GM15510 (cell line): ENCODE results near the gene MPZL3.

Source experiments
- POLR2A ChIP-seq: IDR thresholded peaks from 3 replicates; pipeline ENCODE4 v1.6.1; 2011; ENCODE audit warnings: borderline replicate concordance; ENCODE audit not compliant: insufficient read length; ENCODE audit errors: extremely low read depth

Gene MPZL3

GRCh38 chr11:118277312-118277711 lies 25.1 kb upstream of the MPZL3 start:
- no peak for TF ChIP-seq POLR2A

DNA sequence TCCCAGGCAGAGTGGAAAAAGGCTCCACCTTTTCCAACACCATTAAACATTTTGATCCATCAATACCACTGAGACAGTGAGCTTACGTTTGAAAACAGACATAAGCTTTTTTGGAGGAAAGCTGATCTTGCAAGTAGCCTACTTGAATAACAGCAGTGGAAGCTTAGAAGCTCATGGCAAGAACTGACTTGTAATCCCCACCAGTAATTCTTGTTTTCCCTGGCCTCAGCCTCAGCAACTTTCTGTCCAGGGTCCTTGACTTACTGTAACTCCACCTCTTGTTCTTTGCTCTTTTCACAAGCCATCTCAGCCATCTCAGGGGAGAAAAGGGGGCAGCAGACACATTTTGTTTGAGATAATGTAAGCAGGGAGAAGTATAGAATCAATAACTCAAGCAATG lies 24.3 kb upstream of the MPZL3 start:
- TF ChIP-seq POLR2A = no peak

GRCh38 chr11:118275176-118275575 lies 23.0 kb upstream of the MPZL3 start:
- no peak for TF ChIP-seq POLR2A

- TF ChIP-seq POLR2A = no peak
These were observed 22.0 kb upstream of the MPZL3 start for GRCh38 chr11:118274186-118274585.

- no peak for TF ChIP-seq POLR2A
These were observed 19.8 kb upstream of the MPZL3 start for GRCh38 chr11:118272001-118272400.

- no peak for TF ChIP-seq POLR2A
These were observed 15.3 kb upstream of the MPZL3 start for GRCh38 chr11:118267486-118267885.

DNA sequence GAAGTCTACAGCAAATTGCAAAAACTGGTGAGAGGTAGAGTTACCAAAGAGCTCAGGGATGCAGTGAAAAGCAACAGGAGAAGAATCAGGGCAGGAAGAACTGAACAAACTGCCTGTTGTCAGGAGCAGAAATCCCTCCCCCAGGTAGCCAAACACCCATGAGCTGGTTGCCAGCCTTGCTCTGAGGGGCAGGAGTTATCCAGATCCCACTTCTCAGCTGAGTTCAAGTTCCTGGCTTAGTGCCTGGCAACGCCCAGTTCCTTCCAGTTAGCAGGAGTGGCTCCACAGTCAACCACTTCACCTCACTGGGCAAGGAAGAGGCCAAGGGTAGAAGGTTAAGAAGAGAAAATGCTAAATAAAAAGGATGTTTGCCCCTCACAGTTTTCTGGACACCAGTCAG lies 13.8 kb upstream of the MPZL3 start:
- no peak for TF ChIP-seq POLR2A

DNA sequence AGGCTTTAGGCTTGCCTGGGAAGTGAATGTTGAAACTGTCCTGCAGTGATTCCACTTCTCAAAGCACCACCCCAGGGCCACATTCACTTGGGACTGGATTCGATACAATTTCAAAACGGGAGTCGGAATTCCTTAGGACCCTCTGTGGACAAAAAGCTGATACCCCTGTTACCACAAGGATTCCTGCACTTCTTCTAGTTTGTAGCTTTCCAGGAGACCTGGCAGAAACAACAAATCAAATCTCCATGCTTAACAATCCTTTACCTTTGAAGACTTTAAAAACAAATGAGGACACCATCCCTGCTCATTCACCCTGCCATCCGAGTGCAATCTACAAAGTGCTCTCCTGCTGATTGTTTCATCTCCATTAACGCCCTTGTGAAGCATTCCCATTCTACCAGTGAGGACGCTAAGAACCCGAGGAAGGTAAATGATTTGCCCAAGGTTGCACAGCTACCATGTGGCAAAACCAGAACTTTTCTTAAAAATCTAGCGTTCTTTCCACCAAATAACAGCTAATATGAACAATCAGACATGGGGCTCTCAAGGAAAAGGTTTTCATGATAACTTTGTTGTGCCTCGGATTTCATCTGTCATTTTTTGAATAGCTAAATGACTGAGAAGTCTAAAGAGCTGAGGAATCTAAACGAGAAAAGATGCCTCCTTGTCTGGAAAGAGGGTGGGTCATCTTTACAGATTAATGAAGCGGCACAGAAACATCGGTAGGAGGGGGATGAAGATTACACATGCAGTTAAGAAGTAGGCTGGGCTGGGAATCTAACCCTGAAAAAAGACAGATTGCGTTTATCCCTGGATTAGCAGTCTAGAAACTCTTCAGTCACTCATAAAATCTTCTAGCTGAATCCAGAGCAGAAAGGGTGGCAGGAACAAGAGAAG lies 12.7 kb upstream of the MPZL3 start:
- TF ChIP-seq POLR2A = no peak

- TF ChIP-seq POLR2A = no peak
These were observed 11.8 kb upstream of the MPZL3 start, which contains the start of gene MPZL2 for GRCh38 chr11:118263695-118264568. Gene MPZL2 (minus strand): TSS chr11:118264297. CDS start chr11:118264153, 144 bp downstream.

DNA sequence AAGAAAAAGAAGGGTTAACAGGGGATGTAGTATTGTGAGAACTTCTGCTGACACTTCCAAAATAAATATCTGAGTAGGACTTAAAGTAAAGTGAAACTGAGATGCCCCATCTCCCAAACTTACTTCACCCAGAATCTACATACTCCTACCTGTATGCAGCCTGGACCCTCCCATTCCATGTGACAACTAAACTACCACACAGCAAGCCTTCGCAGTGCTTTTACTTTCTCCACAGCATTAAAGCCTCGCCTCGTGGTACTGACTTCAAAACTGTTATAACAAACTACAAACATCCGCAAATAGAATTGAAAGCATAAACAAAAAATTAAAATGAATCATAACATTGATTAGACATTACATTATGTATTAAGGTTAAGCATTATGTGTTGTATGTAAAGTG lies 10.9 kb upstream of the MPZL3 start:
- no peak for TF ChIP-seq POLR2A

GRCh38 chr11:118260353-118260752 lies 8.2 kb upstream of the MPZL3 start:
- no peak for TF ChIP-seq POLR2A

- TF ChIP-seq POLR2A = no peak
These were observed 7.0 kb upstream of the MPZL3 start for GRCh38 chr11:118259138-118259537.

DNA sequence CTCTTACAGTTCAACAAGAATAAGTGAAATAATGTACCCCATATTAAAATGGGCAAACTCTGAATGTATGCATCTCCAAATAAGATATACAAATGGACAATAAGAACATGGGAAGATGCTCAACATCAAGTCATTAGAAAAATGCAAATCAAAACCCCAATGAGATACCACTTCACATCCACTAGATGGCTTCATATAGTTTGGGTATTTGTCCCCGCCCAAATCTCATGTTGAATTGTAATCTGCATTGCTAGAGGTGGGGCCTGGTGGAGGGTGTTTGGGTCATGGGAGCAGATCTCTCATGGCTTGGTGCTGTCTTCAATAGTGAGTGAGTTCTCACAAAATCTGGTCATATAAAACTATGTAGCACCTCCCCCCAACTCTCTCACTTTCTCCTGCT lies 6.2 kb upstream of the MPZL3 start:
- TF ChIP-seq POLR2A = no peak

- no peak for TF ChIP-seq POLR2A
These were observed 523 bp upstream of the MPZL3 start for GRCh38 chr11:118252688-118253087.

GRCh38 chr11:118247041-118247440 lies 5.1 kb downstream of the MPZL3 start:
- no peak for TF ChIP-seq POLR2A
